GM19397 (cell line): ENCODE measurements around the gene SERPINA7.
"Not testable (repeated sequence)": the region's sequence is repeated elsewhere in the genome, so short reads cannot be mapped to it uniquely, and the experiment has no call there.

Experiments used
- ATAC-seq: cut with Tn5 transposase; IDR thresholded peaks from one replicate; pipeline ENCODE4 v1.9.1; 2021; ENCODE audit warnings: mild to moderate bottlenecking, moderate library complexity; ENCODE audit not compliant: unreplicated experiment

The SERPINA7 gene, protein sequence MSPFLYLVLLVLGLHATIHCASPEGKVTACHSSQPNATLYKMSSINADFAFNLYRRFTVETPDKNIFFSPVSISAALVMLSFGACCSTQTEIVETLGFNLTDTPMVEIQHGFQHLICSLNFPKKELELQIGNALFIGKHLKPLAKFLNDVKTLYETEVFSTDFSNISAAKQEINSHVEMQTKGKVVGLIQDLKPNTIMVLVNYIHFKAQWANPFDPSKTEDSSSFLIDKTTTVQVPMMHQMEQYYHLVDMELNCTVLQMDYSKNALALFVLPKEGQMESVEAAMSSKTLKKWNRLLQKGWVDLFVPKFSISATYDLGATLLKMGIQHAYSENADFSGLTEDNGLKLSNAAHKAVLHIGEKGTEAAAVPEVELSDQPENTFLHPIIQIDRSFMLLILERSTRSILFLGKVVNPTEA

DNA sequence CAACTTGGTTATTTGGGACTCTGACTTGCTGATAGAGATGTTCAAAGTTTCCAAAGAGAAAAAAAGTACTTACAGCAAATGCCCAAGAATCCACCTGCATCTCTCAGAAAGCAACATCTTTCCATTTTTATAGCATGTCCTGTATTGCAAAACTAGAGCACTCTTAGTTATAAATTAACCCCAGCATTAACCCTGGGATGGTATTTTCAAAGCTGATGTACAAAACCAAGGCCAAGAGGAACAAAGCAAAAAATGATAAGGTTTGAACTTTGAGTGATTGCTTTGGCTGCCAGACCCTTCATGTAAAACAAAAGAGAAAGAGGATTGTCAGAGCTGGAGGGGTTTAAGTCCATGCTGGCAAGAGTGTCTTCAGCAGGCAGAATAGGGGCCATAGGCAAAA, at the start of gene SERPINA7:
Gene SERPINA7, minus strand, starts transcription at position 103 of the 400 bp plus-strand sequence. CDS start 1,669 bp downstream, outside the sequence.
- ATAC-seq = no peak

DNA sequence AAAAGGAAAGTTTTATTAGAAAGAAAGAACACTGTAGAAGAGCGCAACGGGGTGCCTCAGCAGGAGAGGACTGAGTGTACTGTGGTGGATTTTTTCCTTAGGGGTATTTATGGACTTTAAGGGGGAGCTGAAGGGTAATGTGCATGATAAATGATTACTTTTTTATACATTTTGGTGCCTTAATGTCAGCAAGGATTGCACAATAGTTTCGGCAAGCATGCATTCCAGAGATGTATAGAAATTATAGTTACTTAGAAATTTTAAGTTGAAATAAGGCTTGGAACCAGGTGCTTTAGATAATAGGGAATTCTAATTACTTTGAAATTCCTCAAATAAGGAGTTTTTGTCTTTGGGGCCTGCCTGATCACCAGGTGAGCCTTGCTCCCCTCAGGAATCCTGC, 30.5 kb upstream of the SERPINA7 start:
- ATAC-seq = no peak

DNA sequence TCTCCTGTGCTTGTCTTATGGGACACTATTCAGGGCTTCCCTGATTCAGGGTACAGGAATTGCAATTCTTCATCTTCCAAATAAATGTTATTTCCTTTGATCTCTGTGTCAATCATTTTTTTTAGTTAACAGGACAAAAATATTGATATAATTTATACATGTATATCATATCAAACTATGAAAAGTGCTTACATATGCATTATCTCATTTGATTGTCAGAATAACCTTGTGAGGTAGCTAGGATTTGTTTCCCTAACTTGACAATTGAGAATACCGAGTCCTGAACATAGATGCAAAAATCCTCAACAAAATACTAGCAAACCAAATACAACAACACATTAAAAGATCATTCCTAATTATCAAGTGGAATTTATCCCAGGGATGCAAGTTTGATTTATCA, 11.5 kb upstream of the SERPINA7 start:
- ATAC-seq = no peak

DNA sequence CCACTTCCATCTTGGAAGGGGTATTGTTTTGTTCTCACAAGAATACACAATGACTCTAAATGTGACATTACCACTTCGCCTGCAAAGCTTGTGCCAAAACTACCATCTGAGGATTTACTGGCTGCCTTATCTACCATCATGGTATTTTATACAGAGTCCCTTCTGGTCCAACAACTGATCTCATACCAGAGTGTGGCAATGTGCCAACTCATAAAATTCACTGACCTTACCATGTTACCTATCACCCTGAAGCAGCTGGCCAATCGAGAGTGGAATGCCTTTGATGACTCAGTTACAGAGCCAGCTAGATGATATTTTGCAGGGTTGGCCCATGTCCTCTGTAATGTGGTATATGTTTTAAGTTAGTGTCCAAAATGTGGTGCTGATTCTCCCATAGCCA, 3.8 kb upstream of the SERPINA7 start:
- no peak for ATAC-seq

DNA sequence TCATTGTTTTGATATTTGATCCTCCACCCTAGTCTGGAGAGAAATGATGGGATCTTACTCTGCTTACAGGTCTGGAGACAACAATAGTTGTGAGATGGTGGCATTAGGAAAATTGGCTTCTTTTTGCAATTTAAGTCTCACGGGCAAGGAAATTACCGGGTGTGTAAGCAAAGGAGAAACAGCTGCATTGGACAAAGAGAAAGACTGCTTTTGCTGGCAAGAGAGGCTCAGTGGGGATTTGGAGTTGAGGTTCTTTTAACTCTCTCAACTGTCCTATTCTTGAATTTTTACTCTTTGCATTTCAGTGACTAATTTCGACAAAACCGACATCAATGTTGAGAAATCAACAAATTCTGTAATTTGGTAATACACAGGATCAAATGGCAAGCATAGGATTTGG, 2.3 kb upstream of the SERPINA7 start:
- no peak for ATAC-seq

DNA sequence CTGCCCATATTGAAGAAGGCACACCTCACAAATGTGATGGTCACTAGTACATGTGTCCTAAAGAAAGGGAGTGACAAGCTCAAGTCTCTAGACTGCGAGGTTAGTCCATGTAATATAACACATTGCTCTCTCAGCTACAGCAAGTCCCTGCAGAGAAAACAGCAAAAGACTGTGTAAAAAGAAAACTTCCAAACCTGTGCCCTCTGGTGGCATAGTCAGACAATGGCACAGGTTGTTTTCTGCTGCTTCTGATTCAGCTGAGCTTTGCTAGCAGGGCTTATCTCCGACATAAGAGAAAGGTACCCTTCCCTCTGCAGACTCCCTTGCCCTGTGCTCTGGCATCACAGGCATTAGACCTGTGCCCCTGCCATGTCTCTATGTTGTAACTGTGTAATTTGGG, 1.4 kb upstream of the SERPINA7 start:
- no peak for ATAC-seq

DNA sequence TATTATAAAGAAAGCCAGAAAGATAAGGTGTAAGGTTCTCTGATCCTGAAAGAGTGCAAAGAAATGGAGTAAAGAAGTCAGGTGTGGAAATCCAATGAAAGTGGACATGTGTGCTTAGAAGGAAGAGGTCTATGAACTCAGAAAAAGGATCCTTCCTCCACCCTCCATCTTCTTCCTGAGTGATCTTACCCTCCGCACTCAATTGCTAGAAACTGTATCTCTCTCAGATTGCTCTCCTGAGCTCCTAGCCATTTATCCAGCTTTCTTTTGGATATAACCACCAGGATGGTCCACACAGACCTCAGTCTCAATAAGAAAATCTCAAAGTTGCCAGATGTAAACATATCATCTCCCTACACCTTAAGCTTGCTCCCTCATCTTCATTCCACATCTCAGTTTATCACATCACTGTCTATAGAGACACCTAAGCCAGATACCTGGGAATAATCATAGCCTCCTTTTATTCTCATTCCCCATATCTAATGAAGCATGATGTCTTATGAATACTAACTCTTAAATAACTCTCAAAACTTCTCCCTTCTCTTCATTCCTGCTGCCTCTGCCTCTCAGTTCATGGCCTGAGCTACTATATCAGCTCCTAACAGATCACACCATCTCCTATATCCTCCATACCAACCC, 573 bp downstream of the SERPINA7 start:
- no peak for ATAC-seq

DNA sequence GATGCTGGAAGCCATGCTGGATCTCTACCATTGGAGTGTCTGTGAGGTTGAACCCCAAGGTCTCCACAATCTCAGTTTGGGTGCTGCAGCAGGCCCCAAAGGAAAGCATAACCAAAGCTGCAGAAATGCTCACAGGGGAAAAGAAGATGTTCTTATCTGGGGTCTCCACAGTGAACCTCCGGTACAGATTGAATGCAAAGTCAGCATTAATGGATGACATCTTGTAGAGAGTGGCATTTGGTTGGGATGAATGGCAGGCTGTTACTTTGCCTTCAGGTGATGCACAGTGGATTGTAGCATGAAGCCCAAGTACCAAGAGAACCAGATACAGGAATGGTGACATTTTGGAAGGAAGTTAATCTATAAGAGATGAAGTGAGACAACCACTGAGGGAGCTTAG, 1.8 kb downstream of the SERPINA7 start:
- no peak for ATAC-seq

DNA sequence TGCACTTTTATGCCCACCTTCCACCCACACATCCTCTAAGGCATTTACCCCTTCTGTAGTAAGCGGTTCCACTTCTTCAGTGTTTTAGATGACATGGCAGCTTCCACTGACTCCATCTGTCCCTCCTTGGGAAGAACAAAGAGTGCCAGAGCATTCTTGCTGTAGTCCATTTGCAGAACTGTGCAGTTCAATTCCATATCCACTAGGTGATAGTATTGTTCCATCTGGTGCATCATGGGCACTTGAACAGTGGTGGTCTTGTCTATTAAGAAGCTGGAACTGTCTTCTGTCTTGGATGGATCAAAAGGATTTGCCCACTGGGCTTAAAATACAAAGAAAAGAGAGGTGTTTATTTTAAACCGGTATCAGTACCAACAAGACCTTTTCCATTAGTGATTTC, 3.5 kb downstream of the SERPINA7 start:
- ATAC-seq = no peak

DNA sequence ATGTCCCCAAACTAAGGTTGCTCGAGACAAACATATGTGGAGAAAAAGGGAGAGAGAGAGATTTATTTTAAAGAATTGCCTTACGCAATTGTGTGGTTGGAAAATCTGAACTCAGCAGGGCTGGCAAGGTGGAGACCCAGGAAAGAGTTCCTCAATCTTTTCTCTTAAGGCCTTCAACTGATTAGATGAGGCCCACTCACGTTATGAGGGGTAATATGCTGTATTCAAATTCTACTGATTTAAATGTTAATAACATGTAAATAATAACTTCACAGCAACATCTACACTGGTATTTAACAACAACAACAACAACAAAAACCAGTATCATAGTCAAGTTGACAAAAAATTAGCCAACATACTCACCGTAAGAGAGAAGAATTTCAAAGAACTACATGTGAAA, 14.6 kb downstream of the SERPINA7 start:
- no peak for ATAC-seq

DNA sequence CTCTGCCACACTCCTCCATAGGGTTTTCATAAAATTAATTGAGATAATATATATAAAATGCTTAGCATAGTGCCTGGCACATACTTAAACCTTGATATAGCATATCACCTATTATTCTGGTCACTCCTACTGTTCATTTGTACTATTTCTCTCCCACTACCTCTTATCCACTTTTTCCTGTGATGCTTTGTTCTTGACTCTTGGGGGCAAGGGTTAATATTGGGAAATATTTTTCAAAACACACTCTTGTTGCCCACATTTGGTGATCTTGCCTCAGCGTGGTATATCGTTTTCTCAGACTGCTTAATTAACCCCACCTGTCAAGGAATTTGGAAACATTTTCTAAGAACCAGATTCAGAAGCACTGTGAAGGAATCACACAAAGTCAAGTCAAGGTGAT, 16.3 kb downstream of the SERPINA7 start:
- ATAC-seq = no peak

DNA sequence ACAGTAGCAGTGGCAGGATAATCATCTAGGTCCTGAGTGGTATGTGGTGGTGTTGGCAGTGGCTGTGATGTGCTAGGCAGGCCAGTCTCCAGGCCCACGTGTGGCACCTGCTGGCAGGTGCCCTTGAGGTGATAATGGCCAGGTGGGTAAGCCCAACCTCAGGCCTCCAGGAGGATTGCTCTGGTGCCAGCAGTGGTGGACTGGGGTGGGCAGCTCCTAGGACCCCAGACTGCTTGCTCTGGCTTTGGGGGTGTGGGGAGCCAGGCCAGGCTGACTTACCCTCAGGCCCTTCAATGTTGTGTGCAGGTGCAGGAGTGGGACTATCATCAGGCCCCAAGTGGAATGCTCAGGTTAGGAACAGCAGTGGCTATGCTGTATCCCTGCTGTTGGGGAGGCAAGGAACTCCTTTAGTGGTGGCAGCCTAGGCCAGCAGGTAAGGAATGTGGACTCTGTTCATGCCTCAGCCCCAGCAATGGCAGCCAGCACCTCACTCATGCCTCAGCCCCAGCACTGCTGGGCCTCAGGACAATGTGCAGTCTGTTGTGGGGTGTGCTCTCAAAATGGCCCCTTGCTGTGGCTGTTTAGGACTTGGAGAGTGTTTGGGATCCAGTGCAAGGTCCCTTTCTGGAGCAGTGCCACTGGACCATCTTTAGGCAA, 24.3 kb downstream of the SERPINA7 start:
- no peak for ATAC-seq

DNA sequence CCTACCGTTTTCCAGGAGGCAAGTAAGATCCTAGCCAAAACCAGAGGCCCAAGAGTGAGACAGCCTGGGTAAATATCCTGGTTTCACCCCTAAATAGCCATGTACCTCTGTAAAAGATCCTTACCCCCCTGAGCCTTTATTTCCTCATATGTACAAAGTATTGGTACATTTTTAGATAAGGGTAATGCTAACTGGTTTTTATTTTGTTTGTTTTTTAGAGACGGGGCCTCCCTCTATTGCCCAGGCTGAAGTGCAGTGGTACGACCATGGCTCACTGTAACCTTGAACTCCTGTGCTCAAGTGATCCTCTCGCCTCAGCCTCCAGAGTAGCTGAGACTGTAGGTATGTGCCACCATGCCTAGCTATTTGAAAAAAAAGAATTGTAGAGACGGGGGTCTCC, 29.4 kb downstream of the SERPINA7 start:
- ATAC-seq = no peak

DNA sequence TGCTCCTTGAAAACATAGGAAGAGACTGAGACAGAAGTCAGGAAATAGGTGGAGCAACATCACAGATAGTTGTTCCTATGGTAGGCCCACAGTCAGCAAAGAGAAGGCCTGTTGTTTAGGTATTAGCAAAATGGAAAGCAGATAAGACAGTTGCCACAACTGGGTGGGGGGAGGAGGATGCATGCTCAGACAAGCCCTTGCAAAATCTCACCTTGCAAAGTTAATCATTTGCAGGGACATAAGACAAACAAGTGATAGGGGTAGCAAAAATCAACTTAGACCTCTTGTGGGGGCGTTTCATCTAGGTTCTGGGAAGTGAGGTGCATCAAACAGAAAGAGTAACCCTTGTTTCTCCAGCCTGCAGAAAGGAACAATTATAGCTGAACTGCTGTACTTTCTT, 30.7 kb downstream of the SERPINA7 start:
- ATAC-seq = no peak

DNA sequence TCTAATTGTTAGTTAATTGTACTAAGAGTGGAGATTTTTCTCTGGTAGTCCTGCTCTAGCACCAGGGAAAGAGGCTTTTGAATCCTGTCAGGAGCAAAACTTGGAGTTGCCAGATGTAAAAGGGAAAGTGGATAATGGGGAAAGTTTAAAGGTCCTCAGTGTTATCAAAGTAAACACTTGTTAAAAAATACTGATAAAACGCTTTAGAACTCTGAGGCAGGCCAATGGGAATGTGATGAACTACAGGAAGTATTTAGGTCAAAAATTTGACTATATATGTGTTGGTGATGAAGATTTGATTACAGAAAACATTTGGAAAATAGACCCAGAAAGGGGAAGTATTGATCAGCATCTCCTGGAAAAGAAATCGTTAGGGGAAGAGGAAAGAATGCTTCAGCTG, 32.8 kb downstream of the SERPINA7 start:
- ATAC-seq = no peak

DNA sequence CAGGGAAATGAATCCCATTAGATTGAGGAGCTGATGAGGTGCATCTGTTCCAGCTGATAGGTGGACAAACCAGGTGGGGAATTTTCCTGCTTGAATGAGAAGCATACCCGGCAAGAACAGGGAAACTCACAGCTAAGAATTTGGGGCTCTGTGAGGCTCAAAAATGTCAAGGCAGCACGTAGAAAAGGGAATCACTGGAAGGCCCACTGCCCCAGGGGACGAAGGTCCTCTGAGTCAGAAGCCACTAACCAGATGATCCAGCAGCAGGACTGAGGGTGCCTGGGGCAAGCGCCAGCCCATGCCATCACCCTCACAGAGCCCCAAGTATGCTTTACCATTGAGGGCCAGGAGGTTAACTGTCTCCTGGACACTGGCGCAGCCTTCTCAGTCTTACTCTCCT, 37.9 kb downstream of the SERPINA7 start:
- not testable (repeated sequence) for ATAC-seq

DNA sequence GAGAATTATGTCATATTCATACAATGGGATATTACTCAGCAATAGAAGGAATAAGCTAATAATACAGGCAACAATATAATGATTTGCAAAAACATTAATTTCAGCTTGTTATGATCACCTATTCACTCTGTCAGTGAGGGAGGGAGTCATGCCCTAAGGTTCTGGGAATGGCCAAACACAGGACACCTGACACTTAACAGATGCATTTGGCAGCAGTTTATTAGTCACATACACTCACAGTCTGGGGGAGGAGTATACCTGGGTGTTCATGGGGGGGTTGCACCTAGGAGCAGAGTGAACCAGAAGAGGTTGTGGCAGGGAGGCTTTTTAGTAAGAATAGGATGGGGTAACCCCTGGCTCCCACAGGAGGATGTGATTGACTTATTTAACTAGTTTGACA, 38.3 kb downstream of the SERPINA7 start:
- ATAC-seq = no peak

DNA sequence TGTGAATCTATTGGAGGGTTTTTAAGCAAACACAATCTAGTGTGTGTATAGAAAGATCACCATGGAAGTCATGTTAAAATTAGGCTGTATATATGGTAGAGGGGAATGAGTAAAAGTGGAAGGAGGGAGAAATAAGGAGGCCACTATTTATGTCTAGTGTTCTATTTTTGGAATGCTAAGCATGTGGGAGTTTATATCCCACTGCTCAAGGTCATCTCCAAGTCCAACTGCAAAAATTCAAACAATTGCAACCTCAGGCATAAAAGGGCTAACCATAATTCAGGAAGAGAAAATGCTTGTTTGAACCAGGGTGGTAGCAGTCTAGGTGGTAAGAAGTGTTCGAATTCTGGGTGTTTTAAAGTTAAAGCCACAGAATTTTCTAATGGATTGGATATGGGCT, 39.2 kb downstream of the SERPINA7 start:
- no peak for ATAC-seq

DNA sequence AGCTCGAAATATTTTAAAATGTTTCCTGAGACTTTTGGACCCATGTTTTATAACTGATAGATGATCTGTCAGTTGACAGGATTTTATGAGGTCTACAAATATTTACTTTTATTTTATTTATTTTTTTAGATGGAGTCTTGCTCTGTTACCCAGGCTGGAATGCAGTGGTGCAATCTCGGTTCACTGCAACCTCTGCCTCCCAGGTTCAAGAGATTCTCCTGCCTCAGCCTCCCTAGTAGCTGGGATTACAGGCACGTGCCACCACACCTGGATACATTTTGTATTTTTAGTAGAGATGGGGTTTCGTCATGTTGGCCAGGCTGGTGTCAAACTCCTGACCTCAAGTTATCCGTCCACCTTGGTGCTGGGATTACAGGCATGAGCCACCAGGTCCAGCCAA, 50.0 kb downstream of the SERPINA7 start:
- ATAC-seq = not testable (repeated sequence)
